ENCODE results near the gene KLHL3. TPM values are rescaled to one million over a fixed set of nuclear protein-coding genes. Genes with fewer than 3 reads are reported as not detected.

The KLHL3 gene
- total RNA-seq, 1 experiment from 2014 or later: 2.9 TPM

GRCh38 chr5:137606401-137606800, 129.5 kb downstream of the KLHL3 start:
- no peak overlapping the region for H3K27ac ChIP-seq (ENCODE audit: low read length)
- H3F3A ChIP-seq (ENCODE audit: low read length, unreplicated experiment): no peaks in the 10 kb centered on the region
- H3K9me3 ChIP-seq (ENCODE audit: low read length): no peaks in the 10 kb centered on the region
- DNase-seq: no peak
- H3K9ac ChIP-seq (ENCODE audit: low read length): no peak overlapping the region
- BruUV-seq (replicated peaks): no TSS peak
- H4K20me1 ChIP-seq (ENCODE audit: low read length): no peaks in the 10 kb centered on the region
- peaks cover 11% of the 10 kb centered on the region; the same call in 1 of the 2 replicates for H3K4me1 ChIP-seq (ENCODE audit: insufficient read depth, low read length)
- TF ChIP-seq EZH2phosphoT487 (IDR thresholded peaks at IDR 0.05; ENCODE audit: borderline replicate concordance, low read length) (no peak), CTCF (conservative IDR thresholded peaks at IDR 0.05; ENCODE audit: low read depth, low read length) (no peak), EZH2 (IDR thresholded peaks at IDR 0.05; ENCODE audit: low read length, unreplicated experiment) (no peak)
- no peaks in the 10 kb centered on the region for H3K79me2 ChIP-seq (ENCODE audit: low read length)
- H3K36me3 ChIP-seq (ENCODE audit: low read depth, low read length): no peaks in the 10 kb centered on the region
- no peak overlapping the region for H3K4me2 ChIP-seq (ENCODE audit: low read length)
- CTCF ChIA-PET: no interaction called here
- no peaks in the 10 kb centered on the region for H3K27me3 ChIP-seq (ENCODE audit: low read length)
- no peak overlapping the region for H3K4me3 ChIP-seq (ENCODE audit: low read length)
- H3K9me2 ChIP-seq (replicated peaks; ENCODE audit: low read length): no peaks in the 10 kb centered on the region
- H2AFZ ChIP-seq (ENCODE audit: low read length): no peak overlapping the region
- ATAC-seq: no peak
- POLR2A ChIA-PET (ENCODE audit: unreplicated experiment): no interaction called here
- intact Hi-C loops (cut with micrococcal nuclease): loop anchor here (5.0 to 10.0 kb wide), 2 partner anchors 112 to 284 kb away; partner anchors contain the start of gene SPOCK1

- no peaks in the 10 kb centered on the region for H3K9me3 ChIP-seq (ENCODE audit: low read length)
- no peaks in the 10 kb centered on the region for H3K9me2 ChIP-seq (replicated peaks; ENCODE audit: low read length)
- no peak overlapping the region for H2AFZ ChIP-seq (ENCODE audit: low read length)
- H3K36me3 ChIP-seq (ENCODE audit: low read depth, low read length): no peaks in the 10 kb centered on the region
- H3F3A ChIP-seq (ENCODE audit: low read length, unreplicated experiment): no peaks in the 10 kb centered on the region
- ChIA-PET CTCF (interaction anchor here (0.6 to 1.1 kb wide), 3 partner anchors 123 to 285 kb away, joined by 3 to 8 read pairs (median 4); no protein-coding TSS in a partner anchor), POLR2A (ENCODE audit: unreplicated experiment) (no interaction called here)
- H3K4me3 ChIP-seq (ENCODE audit: low read length): no peak overlapping the region
- DNase-seq (peak; percentile 37), ATAC-seq (peak; percentile 77)
- H3K4me1 ChIP-seq (ENCODE audit: insufficient read depth, low read length): 0 out of 2 replicates have a peak, but pooled peaks cover 5% of the 10 kb centered on the region
- TF ChIP-seq EZH2 (IDR thresholded peaks at IDR 0.05; ENCODE audit: low read length, unreplicated experiment) (no peak), EZH2phosphoT487 (IDR thresholded peaks at IDR 0.05; ENCODE audit: borderline replicate concordance, low read length) (no peak), CTCF (conservative IDR thresholded peaks at IDR 0.05; ENCODE audit: low read depth, low read length) (peak; percentile 44; the same call in 1 of the 2 replicates)
- no peak overlapping the region for H3K9ac ChIP-seq (ENCODE audit: low read length)
- H4K20me1 ChIP-seq (ENCODE audit: low read length): no peaks in the 10 kb centered on the region
- intact Hi-C loops (cut with micrococcal nuclease): loop anchor here (5.0 to 10.0 kb wide), 2 partner anchors 111 to 283 kb away; partner anchors contain the start of gene SPOCK1
- no peaks in the 10 kb centered on the region for H3K79me2 ChIP-seq (ENCODE audit: low read length)
- no TSS peak for BruUV-seq (replicated peaks)
- no peak overlapping the region for H3K4me2 ChIP-seq (ENCODE audit: low read length)
- peaks cover 4% of the 10 kb centered on the region; the same call in 1 of the 2 replicates for H3K27me3 ChIP-seq (ENCODE audit: low read length)
- H3K27ac ChIP-seq (ENCODE audit: low read length): no peak overlapping the region
These were observed 130.5 kb downstream of the KLHL3 start for GRCh38 chr5:137605411-137605810.

GRCh38 chr5:137604348-137605095, 131.4 kb downstream of the KLHL3 start:
- DNase-seq (peak; percentile 24), ATAC-seq (peak; percentile 21)
- no peak overlapping the region for H3K4me2 ChIP-seq (ENCODE audit: low read length)
- no peaks in the 10 kb centered on the region for H3K36me3 ChIP-seq (ENCODE audit: low read depth, low read length)
- TF ChIP-seq EZH2 (IDR thresholded peaks at IDR 0.05; ENCODE audit: low read length, unreplicated experiment) (no peak), CTCF (conservative IDR thresholded peaks at IDR 0.05; ENCODE audit: low read depth, low read length) (no peak), EZH2phosphoT487 (IDR thresholded peaks at IDR 0.05; ENCODE audit: borderline replicate concordance, low read length) (no peak)
- H2AFZ ChIP-seq (ENCODE audit: low read length): no peak overlapping the region
- no peaks in the 10 kb centered on the region for H3K9me3 ChIP-seq (ENCODE audit: low read length)
- 0 out of 2 replicates have a peak, but pooled peaks cover 3% of the 10 kb centered on the region for H3K4me1 ChIP-seq (ENCODE audit: insufficient read depth, low read length)
- no peaks in the 10 kb centered on the region for H3F3A ChIP-seq (ENCODE audit: low read length, unreplicated experiment)
- ChIA-PET POLR2A (ENCODE audit: unreplicated experiment) (no interaction called here), CTCF (interaction anchor here (1.0 to 1.1 kb wide), 2 partner anchors 259 to 284 kb away, joined by 4 to 8 read pairs; no protein-coding TSS in a partner anchor)
- no peak overlapping the region for H3K9ac ChIP-seq (ENCODE audit: low read length)
- peaks cover 10% of the 10 kb centered on the region for H3K27me3 ChIP-seq (ENCODE audit: low read length)
- no peaks in the 10 kb centered on the region for H3K9me2 ChIP-seq (replicated peaks; ENCODE audit: low read length)
- intact Hi-C loops (cut with micrococcal nuclease): loop anchor here (5.0 to 10.0 kb wide), 2 partner anchors 110 to 282 kb away; partner anchors contain the start of gene SPOCK1
- no TSS peak for BruUV-seq (replicated peaks)
- H4K20me1 ChIP-seq (ENCODE audit: low read length): no peaks in the 10 kb centered on the region
- H3K4me3 ChIP-seq (ENCODE audit: low read length): no peak overlapping the region
- no peak overlapping the region for H3K27ac ChIP-seq (ENCODE audit: low read length)
- no peaks in the 10 kb centered on the region for H3K79me2 ChIP-seq (ENCODE audit: low read length)

Measured in PC-3 (cell line).